HT-29 (cell line): ENCODE results near the gene LGI4. TPM values are rescaled to one million over a fixed set of nuclear protein-coding genes. Genes with fewer than 3 reads are reported as not detected.

Source experiments
- DNase-seq: peaks from one replicate; pipeline ENCODE4 v3.0.0-alpha.2; 2015; ENCODE audit warnings: low spot score
- small RNA-seq: library from RNA; depleted of rRNA; stranded (forward); fragments of <200 nt; gene quantifications from one replicate; pipeline ENCODE3, GENCODE V24; 2014
- total RNA-seq: library from RNA; depleted of rRNA; stranded (reverse); fragments of >200 nt; shearing (Covaris generic); gene quantifications from 2 replicates; pipeline ENCODE4 v1.2.3, GENCODE V29; 2014; rRNA removed

Gene LGI4
- total RNA-seq, 1 experiment from 2014 or later, result not detected

DNA sequence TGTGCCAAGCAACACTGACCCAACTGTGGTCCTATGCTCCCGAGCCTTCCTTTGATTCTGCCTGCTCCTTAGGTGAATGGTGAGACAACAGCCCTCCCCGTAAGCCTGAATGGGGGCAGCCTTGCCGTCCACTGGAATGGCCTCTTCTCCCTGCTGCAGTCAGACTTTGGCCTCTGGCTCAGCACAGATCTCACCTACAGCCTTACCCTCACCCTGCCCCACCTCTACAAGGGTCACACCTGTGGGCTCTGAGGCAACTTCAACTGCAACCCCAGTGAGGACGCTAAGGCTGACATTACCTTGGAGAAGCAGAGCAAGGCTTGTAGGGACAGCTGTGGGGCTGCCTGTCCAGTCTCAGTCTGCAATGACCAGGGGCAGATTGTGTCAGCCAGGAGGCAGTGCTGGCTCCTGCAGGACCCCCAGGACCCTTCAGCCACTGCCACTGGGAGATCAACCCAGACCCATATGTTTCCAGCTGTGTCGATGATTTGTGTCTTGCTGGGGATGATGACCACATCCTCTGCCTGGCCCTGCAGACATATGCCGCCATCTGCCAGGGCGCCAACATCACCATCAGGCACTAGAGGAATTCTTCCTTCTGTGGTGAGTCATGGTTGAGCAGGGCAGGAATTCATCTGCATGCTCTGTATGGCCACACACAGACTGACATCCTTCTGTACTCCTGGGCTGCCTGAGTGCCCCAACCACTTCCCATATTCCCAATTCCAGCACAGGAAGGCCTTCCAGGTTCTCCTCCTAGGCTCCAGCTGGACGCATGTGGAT lies 46.5 kb downstream of the LGI4 start:
- no peak for DNase-seq

DNA sequence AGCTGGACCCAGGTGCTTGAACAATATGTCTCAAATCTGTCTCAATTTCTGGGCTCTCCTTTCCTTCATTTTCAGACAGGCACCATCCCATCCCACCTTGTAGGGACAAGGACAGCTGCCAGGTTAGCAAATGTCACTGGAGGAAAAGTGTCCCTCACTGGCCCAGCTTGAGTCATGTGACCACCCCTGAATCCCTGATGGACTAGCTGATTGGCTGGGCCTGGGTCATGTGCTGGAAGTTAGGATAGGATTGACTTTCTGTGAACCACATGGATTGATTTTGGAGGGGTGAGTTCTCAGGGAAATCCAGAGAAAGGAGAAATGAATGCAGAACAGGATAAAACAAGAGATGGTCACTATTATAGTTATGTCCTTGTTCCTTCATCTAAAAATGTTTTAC lies 47.5 kb downstream of the LGI4 start:
- DNase-seq, result no peak

DNA sequence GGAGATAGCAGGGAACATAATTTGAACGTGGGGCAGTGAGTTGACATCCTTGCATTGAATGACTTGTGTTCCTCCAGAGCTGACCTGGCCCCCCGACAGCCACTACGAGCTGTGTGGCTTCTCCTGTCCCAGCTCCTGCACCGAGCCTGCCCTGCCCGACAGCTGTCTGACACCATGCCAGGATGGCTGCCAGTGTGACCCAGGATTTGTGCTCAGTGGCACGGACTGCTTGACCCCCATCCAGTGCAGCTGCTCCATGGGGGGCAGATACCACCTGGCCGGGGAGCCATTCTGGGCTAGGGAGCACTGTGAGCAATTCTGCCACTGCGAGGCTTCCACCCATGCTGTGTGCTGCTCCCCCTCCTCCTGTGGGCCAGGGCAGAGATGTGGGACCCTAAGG lies 48.4 kb downstream of the LGI4 start:
- no peak for DNase-seq

DNA sequence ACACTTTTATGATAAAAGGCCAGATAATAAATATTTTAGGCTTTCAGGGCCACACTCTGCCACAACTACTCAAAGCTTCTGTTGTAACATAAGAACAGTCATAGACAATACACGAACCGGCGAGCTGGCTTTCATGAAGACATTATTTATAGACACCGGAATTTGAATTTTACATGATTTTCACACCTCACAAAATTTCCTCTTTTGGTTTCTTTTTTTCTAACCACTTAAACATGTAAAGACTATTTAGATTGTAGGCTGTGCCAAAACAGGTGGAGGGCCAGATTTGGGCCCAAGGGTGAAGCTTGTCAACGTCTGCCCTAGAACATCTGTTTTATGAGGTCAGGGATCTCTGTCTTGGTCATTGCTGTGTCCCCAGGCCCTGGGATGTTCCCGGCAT lies 48.9 kb downstream of the LGI4 start:
- DNase-seq, result no peak

DNA sequence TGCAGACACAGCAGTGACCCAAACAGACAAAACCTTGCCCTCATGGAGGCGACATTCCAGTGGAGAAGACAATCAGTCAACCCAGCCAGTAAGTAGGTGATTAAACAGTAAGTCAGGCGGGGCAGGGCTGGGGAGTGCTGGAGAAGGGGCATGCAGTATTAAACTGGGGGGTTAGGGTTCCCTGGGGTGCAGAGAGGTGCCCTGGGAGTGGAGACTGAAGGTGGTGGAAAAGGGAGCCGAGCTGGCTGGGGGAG lies 50.4 kb downstream of the LGI4 start:
- DNase-seq, result no peak

DNA sequence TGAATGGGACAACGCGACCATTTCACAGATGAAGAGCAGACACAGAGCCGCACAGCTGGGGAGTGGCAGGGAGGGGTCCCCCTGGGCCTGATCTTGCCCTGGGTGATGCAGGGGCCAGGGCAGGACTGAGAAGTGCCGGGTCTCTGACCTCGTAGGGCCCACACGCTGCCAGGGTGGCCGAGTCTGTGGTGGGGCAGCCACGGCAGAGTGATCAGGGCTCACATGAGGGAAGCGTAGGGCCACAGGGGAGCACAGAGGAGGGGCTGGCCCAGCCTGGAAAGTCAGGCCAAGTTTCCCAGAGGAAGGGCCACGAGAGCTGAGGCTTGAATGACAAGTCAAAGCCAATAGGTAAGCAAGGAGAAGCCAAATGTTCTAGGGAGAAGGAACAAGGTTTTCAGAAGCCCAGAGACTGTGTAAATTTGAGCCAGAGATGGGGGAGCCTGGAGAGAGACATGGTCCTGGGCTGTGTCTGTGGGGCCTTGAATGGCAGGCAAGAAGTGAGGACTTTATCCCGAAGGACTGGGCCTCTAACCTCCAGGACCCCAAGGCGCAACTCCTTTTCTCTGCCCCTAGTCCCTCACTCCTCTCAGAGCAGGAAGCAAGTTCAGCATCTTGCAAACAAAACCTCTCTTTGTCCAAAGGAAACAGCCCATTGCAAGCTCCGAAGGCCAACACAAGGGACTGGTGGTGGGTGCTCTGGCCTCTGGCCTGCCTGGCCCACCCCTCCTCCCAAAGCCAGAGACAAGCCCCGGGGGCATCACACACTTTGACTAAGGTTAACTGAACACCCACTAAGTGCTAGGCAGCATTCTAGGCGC lies 51.0 kb downstream of the LGI4 start:
- no peak for DNase-seq

DNA sequence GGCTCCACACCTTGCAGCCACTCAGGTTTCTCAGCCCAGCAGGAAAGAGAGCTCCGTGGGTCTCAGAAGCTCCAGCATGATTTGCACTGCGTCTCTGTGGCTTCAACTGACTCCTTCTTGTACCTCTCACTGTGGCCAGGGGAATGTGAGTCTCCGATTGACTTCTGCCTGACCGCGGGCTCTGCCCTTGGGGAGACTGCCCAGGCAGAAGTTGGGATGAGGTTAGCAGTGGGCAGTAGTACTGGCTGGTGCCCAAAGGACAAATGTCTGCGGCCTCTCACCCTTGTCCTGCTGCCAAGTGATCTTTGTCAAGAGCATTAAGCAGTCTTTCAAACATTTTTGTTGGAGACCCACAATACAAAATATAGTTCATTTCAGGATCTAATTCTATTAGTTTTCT lies 53.7 kb downstream of the LGI4 start:
- DNase-seq, result no peak

DNA sequence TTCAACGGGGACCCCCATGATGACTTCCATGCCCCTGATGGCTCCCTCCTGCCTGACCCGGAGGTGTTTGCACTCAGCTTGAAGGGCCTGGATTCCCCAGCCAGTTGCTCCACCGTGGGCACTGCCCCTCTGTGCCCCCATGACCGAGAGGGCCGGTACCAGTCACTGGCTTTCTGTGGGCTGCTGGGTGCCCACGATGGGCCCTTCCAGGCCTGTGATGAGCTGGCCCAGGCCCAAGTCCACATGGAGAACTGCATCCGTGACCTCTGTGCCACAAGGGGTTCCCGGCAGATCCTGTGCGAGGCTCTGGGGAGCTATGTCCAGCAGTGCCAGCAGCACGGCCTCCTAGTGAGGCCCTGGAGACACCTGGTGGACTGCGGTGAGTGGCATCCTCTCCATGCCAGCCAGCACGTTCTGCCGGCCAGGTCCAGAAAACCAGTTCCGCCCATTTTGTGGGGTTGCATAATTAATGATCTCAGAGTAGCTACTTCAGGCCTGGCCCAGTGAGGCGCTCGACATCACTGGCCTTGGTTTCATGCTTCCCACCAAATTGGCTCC lies 54.2 kb downstream of the LGI4 start:
- DNase-seq, result peak; percentile 22

DNA sequence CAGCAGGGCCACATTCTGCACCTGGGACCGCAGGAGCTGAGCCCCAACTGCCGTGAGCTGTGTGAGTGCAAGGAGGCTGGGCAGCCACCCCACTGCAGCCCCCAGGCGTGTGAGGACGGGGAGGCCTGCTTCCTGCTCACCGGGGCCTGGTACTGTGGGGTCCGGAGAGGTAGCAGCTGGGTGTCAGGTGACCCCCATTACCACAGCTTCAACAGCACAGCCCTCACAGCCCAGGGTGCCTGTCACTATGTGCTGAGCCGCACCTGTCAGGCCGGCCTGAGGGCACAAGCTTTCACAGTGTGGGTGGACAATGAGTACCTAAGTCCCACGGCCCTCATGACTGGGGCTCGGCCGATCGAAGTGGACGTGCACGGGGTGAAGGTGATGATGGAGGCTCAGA lies 55.0 kb downstream of the LGI4 start:
- DNase-seq, result no peak

DNA sequence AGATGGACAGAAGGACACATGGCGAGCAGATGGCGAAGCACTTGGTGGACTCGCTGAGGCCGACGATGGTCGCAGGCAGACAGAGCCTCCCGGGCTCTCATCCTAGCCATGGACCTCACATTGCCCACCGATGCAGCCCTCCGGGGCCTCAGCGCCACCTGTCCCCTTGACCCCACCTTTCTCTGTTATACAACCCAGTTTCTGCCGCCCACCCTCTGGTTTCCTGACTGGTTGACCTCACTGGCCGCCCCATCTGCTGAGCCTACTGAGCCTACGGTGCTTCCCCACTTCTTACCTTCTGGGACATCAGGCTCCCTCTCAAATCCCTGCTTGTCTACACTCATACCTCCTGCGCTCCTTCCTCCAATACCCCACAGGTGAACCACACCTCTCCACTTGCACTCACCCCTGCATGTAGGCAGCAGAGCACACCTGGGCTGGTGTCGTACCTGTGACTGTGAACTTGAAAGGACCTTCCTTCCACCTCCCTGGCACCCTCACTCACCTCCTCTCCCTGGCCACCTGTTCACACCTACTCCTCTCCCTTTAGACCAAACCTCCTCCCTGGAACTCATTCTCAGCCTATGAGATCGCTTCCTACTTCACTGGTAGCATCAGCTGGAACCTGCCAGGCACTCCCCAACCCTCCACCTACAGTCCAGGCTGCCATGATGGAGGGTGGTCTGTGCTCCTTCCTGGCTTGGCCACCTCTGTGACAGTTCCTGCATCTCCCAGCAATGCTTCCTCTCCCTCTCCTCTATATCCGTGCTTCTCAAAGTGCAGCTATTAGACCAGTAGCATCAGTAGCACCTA lies 57.2 kb downstream of the LGI4 start:
- no peak for DNase-seq

DNA sequence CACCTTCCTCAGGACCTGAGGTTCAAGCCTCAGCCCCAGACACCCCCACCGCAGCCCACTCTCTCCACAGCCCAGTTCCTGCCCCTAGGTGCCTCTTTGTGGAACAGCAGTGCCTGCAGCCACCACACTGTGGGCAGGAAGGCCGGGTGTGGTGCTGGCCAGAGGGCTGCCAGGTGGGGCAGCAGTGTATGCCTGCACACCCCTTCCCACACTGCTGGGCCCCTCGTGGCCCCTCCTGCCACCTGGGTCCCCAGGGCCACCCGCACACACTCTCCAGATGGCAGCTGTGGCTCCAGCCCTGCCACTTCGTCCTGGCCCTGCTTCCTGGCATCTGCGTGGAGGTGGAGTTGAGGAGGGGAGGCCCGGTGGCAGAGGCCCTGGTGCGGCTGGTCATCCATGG lies 58.2 kb downstream of the LGI4 start:
- no peak for DNase-seq

DNA sequence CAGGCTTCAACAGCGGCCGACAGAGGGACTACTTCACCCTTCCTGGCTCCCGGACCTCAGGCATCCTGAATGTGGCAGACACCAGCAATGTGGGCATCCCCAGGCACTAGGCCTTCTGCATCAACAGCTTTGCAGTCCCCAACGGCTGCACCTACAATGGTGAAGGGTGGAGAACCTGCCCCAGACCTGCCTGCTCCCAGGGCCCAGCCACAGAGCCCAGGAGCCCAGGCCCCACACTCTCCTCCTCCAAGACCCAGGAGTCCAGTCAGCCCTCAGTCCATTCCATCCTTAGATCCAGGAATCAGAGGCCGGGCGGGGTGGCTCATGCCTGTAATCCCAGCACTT lies 58.9 kb downstream of the LGI4 start:
- no peak for DNase-seq

DNA sequence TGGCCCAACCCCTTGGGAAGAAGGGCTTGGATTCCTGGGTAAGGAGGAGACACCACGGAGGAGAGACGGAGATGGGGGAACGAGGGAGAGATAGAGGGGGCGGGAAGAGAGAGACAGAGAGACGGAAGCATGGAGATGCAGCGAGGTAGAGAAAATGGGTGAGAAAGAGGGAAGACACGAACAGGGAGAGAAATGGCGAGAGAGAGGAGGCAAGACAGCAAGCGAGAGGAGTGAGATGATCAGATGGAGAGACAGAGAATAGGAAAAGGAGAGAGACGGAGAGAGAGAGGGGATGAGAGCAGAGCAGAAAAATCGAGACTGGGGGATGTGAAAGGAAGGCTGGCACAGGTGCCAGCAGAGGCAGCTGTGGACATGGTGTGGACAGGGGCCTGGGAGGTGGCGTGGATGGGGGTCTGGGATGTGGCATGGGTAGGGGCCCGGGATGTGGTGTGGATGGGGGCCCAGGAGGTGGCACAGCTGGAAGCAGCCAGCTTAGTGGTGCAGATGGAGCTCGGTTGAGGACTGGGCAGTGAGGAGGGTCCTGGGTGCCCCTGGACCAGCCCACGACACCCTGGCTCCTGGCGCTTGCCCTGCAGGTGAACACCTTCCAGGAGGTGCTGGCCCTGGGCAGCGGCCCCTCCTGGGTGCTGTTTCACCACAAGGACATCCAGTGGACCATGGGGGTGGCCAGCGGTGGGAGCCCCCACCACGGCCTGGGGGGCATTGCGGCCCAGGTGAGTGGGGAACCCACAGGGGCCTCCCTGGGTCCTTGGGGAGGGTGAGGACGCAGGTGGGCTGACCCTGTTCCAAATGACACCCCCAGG lies 59.4 kb downstream of the LGI4 start:
- DNase-seq, result no peak

Small RNA genes lying within 50 kb of the gene (small RNA-seq; reads per million reads assigned to genes)
- gene AC020907.2, result not detected

Other genes starting within 250 kb of the LGI4 start
- 2.0 and 2.7 TPM in 2 replicates for gene ZNF30, start 208.2 kb downstream of the LGI4 start, total RNA-seq
- 11.8 and 12.7 TPM in 2 replicates for gene ZNF792, start 170.8 kb downstream of the LGI4 start, total RNA-seq
- gene GRAMD1A, start 134.7 kb downstream of the LGI4 start, total RNA-seq, result 13.2 and 24.8 TPM in 2 replicates
- gene SCN1B, start 104.6 kb downstream of the LGI4 start, total RNA-seq, result 0.25 and 0.73 TPM in 2 replicates
- gene HPN, start 93.3 kb downstream of the LGI4 start, total RNA-seq, result 0.42 and 3.0 TPM in 2 replicates
- gene FXYD3, start 19.2 kb downstream of the LGI4 start, total RNA-seq, result 15.8 and 38.9 TPM in 2 replicates
- not detected in 2 replicates for gene FXYD1, start 3.8 kb upstream of the LGI4 start, total RNA-seq
- gene FXYD7, start 8.2 kb upstream of the LGI4 start, total RNA-seq, result not detected in 2 replicates
- 46.4 and 48.2 TPM in 2 replicates for gene FXYD5, start 19.7 kb upstream of the LGI4 start, total RNA-seq
- not detected in 2 replicates for gene FAM187B, start 93.7 kb upstream of the LGI4 start, total RNA-seq
- 475 and 478 TPM in 2 replicates for gene LSR, start 113.9 kb upstream of the LGI4 start, total RNA-seq
- gene USF2, start 133.9 kb upstream of the LGI4 start, total RNA-seq, result 218 and 226 TPM in 2 replicates
- gene HAMP, start 147.5 kb upstream of the LGI4 start, total RNA-seq, result 0.05 TPM in 1 of 2 replicates, not detected in the other
- not detected in 2 replicates for gene MAG, start 157.1 kb upstream of the LGI4 start, total RNA-seq
- gene CD22, start 194.1 kb upstream of the LGI4 start, total RNA-seq, result 0.28 TPM in 1 of 2 replicates, not detected in the other
- not detected in 2 replicates for gene FFAR1, start 212.8 kb upstream of the LGI4 start, total RNA-seq
- not detected in 2 replicates for gene FFAR3, start 223.4 kb upstream of the LGI4 start, total RNA-seq
- gene GPR42, start 236.0 kb upstream of the LGI4 start, total RNA-seq, result not detected in 2 replicates